ENCODE measurements around the gene DNAJC4.

Gene DNAJC4

GRCh38 chr11:64247729-64248531, 17.6 kb downstream of the DNAJC4 start:
- FAIRE-seq = no peak

GRCh38 chr11:64248578-64248977, 18.2 kb downstream of the DNAJC4 start:
- DNase-seq (ENCODE audit: insufficient read length) (no peak), FAIRE-seq (no peak)
- no peak for TF ChIP-seq POLR2A (IDR thresholded peaks at IDR 0.05; ENCODE audit: low read depth, low read length)
- TF ChIP-seq TAF1 (IDR thresholded peaks at IDR 0.05; ENCODE audit: borderline replicate concordance, low read depth, low read length) = no peak
- no peak for TF ChIP-seq POLR2AphosphoS5 (IDR thresholded peaks at IDR 0.05; ENCODE audit: low read depth, low read length)

More at GRCh38 chr11:64247729-64248531, 17.6 kb downstream of the DNAJC4 start:
- no peak for DNase-seq (ENCODE audit: insufficient read length)
- no peak for TF ChIP-seq POLR2AphosphoS5 (IDR thresholded peaks at IDR 0.05; ENCODE audit: low read depth, low read length)
- no peak for TF ChIP-seq TAF1 (IDR thresholded peaks at IDR 0.05; ENCODE audit: borderline replicate concordance, low read depth, low read length)
- no peak for TF ChIP-seq POLR2A (IDR thresholded peaks at IDR 0.05; ENCODE audit: low read depth, low read length)

- TF ChIP-seq POLR2AphosphoS5 (IDR thresholded peaks at IDR 0.05; ENCODE audit: low read depth, low read length) (no peak), TAF1 (IDR thresholded peaks at IDR 0.05; ENCODE audit: borderline replicate concordance, low read depth, low read length) (no peak), POLR2A (IDR thresholded peaks at IDR 0.05; ENCODE audit: low read depth, low read length) (no peak)
- FAIRE-seq (no peak), DNase-seq (ENCODE audit: insufficient read length) (no peak)
These were observed 18.7 kb downstream of the DNAJC4 start for GRCh38 chr11:64249038-64249437.

- FAIRE-seq (no peak), DNase-seq (ENCODE audit: insufficient read length) (no peak)
- no peak for TF ChIP-seq POLR2A (IDR thresholded peaks at IDR 0.05; ENCODE audit: low read depth, low read length)
- no peak for TF ChIP-seq POLR2AphosphoS5 (IDR thresholded peaks at IDR 0.05; ENCODE audit: low read depth, low read length)
These were observed 19.4 kb downstream of the DNAJC4 start for GRCh38 chr11:64249563-64250414.

- TF ChIP-seq POLR2AphosphoS5 (IDR thresholded peaks at IDR 0.05; ENCODE audit: low read depth, low read length) = no peak
- DNase-seq (ENCODE audit: insufficient read length) (no peak), FAIRE-seq (no peak)
These were observed 20.2 kb downstream of the DNAJC4 start for GRCh38 chr11:64250415-64251015.

DNA sequence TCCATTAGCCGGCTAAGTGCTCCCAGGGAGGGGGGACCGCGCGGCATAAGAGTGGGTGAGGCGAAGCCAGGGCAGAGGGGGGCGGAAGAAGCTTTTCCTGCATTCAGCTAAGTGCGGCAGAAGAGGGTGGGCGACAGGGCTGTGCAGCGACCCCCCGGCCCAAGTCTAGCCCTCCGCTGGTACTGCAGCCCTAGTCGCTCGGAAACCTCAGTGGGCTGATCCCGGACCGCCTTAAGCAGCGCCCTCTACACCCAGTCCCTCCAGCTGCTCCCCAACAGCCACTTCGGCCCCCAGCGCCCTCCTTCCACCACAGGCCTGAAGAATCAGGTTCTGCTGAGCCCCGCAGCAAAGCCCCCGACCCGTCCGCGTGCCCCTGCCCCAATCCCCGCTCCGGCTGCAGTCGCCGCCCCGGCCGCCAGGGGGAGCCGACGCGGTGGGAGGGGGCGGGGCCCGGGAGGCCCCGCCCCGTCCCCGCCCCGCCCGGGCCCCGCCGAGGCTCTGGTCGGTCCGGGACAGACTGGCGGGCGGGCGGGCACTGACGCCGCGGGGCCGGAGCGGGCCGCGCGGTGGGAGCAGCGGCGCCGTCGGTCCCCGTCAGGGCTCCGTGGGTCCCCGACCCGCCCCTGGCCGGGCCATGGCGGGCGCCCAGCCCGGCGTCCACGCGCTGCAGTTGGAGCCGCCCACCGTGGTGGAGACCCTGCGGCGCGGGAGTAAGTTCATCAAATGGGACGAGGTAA, 20.8 kb downstream of the DNAJC4 start, which contains the start of gene PLCB3:
Gene PLCB3 (plus strand): TSS at position 515 of the 737 bp plus-strand sequence. CDS start 120 bp downstream, at position 635.
- TF ChIP-seq POLR2A (IDR thresholded peaks at IDR 0.05; ENCODE audit: low read depth, low read length) = peak; percentile 44; the same call in 1 of the 2 replicates
- no peak for TF ChIP-seq POLR2AphosphoS5 (IDR thresholded peaks at IDR 0.05; ENCODE audit: low read depth, low read length)
- peak; percentile 93 for DNase-seq (ENCODE audit: insufficient read length)
- peak; percentile 79 for FAIRE-seq

DNA sequence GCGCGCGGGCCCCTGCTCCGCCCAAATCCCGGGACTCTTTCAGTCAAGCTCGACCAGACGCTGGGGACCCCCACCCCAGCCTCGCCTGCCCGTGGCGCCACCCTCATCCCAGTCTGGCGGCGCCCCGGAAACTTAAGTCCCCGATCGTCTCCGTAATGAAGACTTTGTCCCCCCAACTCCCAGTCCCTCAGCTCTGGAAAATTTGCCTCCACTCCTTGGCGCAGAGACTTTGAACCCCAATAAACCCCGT, 21.3 kb downstream of the DNAJC4 start:
- TF ChIP-seq TAF1 (IDR thresholded peaks at IDR 0.05; ENCODE audit: borderline replicate concordance, low read depth, low read length) = no peak
- DNase-seq (ENCODE audit: insufficient read length) = no peak
- FAIRE-seq = no peak

GRCh38 chr11:64252003-64252872, 21.9 kb downstream of the DNAJC4 start:
- peak; percentile 69 for DNase-seq (ENCODE audit: insufficient read length)
- no peak for TF ChIP-seq POLR2AphosphoS5 (IDR thresholded peaks at IDR 0.05; ENCODE audit: low read depth, low read length)
- TF ChIP-seq POLR2A (IDR thresholded peaks at IDR 0.05; ENCODE audit: low read depth, low read length) = no peak
- no peak for TF ChIP-seq TAF1 (IDR thresholded peaks at IDR 0.05; ENCODE audit: borderline replicate concordance, low read depth, low read length)
- peak; percentile 66 for FAIRE-seq

- TF ChIP-seq TAF1 (IDR thresholded peaks at IDR 0.05; ENCODE audit: borderline replicate concordance, low read depth, low read length) (no peak), POLR2A (IDR thresholded peaks at IDR 0.05; ENCODE audit: low read depth, low read length) (no peak), POLR2AphosphoS5 (IDR thresholded peaks at IDR 0.05; ENCODE audit: low read depth, low read length) (no peak)
- no peak for DNase-seq (ENCODE audit: insufficient read length)
- no peak for FAIRE-seq
These were observed 22.7 kb downstream of the DNAJC4 start for GRCh38 chr11:64253043-64253442.

DNA sequence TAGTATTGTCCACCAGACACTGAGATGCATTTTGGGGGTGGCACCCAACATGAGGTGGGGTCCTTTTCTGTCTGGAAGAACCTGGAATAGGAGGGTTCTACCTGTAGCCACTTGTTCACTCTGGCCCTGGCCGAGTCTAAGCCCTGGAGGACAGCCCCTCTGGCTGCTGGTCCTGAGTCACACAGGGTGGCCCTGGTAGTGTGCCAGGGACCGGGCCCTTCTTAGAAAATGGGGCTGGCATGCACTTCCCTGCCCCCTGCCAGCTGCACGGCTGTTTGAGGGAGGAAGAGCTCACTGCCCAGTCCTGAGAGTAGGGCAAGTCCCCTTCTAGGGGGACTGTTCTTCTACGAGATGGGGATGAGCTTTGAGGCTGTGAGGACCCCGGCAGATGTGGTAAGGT, 23.1 kb downstream of the DNAJC4 start:
- TF ChIP-seq POLR2A (IDR thresholded peaks at IDR 0.05; ENCODE audit: low read depth, low read length) (no peak), POLR2AphosphoS5 (IDR thresholded peaks at IDR 0.05; ENCODE audit: low read depth, low read length) (no peak), TAF1 (IDR thresholded peaks at IDR 0.05; ENCODE audit: borderline replicate concordance, low read depth, low read length) (no peak)
- DNase-seq (ENCODE audit: insufficient read length) = no peak
- no peak for FAIRE-seq
